Upper lobe of left lung (tissue), 4 donors: ENCODE measurements around the gene TBCK.

Source experiments
- POLR2A ChIP-seq, 4 donors: fragments of 450-650 bp; IDR thresholded peaks; one replicate each; pipeline ENCODE4 v1.5.1; 2016 to 2017; ENCODE audit warnings: antibody characterized with exemption in 4 of 4, mild to moderate bottlenecking in 2 of 4
- POLR2AphosphoS5 ChIP-seq, 2 donors: sonication (generic); formaldehyde crosslinking; IDR thresholded peaks; one replicate each; pipeline ENCODE4 v1.5.1; 2017; ENCODE audit warnings: antibody characterized with exemption in 2 of 2
- TF ChIP-seq, protein P1 (sequence below), 6 experiments: fragments of 450-650 bp in 4 of 6; fragments of 200-600 bp in 2 of 6; sonication (generic) in 2 of 6; IDR thresholded peaks; one replicate each; pipeline ENCODE4 v1.5.1; 2016 to 2019; ENCODE audit warnings: antibody characterized with exemption in 6 of 6

DNA sequence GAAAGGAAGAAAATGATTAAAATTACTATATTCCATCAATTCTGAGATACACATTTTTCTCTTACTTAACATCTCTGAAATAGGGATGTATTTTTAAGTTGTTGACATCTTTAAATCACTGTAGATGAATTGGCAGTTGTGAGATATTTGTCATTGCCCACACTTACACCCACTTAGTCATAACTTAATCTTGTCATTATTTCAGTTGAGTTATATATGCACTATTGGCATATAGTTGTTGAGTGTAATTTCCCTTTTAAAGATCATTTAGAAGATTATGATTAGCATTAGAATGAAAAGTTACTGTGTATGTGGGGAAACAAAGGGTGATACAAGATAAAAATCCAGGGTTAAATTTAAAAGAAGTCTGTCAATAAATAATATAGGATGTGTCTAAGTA is 2.5 kb upstream of the TBCK start:
- TF ChIP-seq POLR2A (IDR thresholded peaks at IDR 0.05), result no peak
- TF ChIP-seq, protein P1, sequence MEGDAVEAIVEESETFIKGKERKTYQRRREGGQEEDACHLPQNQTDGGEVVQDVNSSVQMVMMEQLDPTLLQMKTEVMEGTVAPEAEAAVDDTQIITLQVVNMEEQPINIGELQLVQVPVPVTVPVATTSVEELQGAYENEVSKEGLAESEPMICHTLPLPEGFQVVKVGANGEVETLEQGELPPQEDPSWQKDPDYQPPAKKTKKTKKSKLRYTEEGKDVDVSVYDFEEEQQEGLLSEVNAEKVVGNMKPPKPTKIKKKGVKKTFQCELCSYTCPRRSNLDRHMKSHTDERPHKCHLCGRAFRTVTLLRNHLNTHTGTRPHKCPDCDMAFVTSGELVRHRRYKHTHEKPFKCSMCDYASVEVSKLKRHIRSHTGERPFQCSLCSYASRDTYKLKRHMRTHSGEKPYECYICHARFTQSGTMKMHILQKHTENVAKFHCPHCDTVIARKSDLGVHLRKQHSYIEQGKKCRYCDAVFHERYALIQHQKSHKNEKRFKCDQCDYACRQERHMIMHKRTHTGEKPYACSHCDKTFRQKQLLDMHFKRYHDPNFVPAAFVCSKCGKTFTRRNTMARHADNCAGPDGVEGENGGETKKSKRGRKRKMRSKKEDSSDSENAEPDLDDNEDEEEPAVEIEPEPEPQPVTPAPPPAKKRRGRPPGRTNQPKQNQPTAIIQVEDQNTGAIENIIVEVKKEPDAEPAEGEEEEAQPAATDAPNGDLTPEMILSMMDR (IDR thresholded peaks at IDR 0.05), result no peak
- TF ChIP-seq POLR2AphosphoS5 (IDR thresholded peaks at IDR 0.05), result no peak
